Stimulated activated CD4-positive, alpha-beta T cell treated with anti-CD3 and anti-CD28 coated beads, Interleukin-15, amount 100 ng/mL, for 24 hours (primary cell): ENCODE data around the gene GPR142.
"Not testable (repeated sequence)": the region's sequence is repeated elsewhere in the genome, so short reads cannot be mapped to it uniquely, and the experiment has no call there.

ENCODE experiments used
- DNase-seq: peaks from one replicate; pipeline ENCODE4 v3.0.0-alpha.2; 2020

The GPR142 gene

DNA sequence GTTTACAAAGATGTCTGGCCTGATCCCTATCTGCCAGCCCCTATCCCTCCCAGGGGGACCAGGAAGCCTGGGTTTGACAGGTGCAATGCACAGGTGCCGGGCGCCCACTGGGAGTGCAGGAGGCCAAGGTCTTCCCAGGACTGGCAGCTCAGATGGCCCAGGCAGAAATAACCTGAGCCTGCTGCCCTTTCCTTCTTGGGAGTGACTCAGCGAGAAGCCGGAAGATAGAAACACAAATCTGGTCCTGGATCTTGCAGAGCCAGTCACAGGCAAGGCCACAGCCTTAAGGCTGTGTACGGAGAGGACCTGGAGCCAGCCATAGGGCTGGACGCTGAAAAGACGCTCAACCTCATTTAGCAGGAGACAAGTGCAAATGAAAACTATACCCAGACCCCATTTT lies 27.7 kb downstream of the GPR142 start:
- DNase-seq = no peak

- DNase-seq = no peak
Observed at GRCh38 chr17:74396567-74396966, 29.3 kb downstream of the GPR142 start.

DNA sequence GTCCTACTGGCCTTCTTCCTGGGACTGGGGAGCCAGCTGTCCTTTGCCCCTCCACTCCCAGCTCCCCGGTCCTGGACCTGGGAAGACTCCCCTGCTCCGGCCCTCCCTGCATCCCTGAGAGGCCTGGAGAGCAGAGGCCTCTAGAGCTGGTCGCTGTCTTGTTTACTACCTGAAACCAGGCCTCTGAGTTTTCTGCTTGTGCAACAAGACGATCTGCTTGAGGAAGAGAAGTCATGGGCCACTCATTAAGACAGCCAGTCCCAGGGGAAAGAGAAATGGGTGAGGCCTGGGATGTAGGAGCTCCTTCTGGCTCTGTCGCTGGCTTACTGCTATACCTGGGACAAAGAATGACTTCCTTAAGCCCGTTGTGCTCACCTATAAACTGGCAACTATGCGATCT lies 34.7 kb downstream of the GPR142 start:
- no peak for DNase-seq

GRCh38 chr17:74403512-74404137 lies 36.3 kb downstream of the GPR142 start:
- no peak for DNase-seq

GRCh38 chr17:74404218-74404617 lies 36.9 kb downstream of the GPR142 start:
- DNase-seq = no peak

GRCh38 chr17:74404789-74405188 lies 37.5 kb downstream of the GPR142 start:
- no peak for DNase-seq

DNA sequence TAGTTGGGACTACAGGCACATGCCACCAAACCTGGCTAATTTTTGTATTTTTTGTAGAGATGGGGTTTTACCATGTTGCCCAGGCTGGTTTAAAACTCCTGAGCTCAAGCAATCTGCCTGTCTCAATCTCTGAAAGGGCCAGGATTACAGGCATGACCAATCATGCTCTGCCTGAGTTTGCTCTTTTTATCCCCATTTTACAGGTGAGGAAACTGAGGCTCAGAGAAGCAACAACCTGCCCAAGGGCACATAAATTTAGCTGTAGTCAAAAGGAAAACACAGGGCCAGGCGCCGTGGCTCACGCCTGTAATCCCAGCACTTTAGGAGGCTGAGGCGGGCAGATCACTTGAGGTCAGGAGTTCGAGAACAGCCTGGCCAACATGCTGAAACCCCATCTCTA lies 38.0 kb downstream of the GPR142 start:
- not testable (repeated sequence) for DNase-seq

DNA sequence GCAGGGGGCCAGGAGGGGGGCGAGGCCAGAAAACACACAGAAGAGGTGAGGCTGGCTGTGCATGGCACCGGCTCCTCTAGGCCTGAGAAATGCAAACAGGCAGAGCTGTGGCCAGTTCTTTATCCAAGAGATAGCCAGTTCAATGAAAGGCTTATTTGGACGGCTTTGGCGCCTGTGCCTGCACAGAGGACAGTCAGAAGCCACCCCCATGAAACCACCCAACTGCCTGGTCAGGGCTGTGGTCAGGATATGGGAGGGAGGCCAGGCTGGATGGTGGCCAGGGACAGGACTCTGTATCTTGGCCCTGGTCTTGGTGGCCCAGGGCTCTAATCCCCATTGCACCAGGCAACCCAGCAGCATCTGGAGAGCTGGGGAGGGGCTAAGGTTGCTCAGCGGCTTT lies 40.1 kb downstream of the GPR142 start:
- no peak for DNase-seq

- no peak for DNase-seq
Observed at GRCh38 chr17:74408262-74408661, 41.0 kb downstream of the GPR142 start.

- no peak for DNase-seq
Observed at GRCh38 chr17:74408815-74409214, 41.5 kb downstream of the GPR142 start.

DNA sequence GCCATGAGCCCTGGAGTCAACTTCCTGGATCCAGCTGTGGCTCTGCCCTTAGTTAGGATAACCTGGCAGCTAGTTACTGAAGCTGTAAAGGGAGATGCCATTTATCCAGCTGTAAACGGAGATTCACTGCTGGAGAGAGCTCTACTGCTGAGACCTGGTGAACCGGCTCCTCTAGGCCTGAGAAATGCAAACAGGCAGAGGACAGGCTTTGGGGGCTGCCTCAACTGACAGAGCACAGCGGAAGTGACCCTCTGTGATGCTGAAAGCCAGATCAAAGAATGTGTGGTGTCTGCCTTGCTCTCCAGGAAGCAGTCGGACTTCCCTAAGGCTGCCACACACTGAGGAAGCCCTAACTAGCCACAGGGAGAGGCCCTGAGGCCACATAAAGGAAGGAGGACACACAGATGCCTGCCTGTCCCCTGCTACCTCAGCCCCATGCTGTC lies 42.7 kb downstream of the GPR142 start:
- no peak for DNase-seq

- no peak for DNase-seq
Observed at GRCh38 chr17:74412581-74412980, 45.3 kb downstream of the GPR142 start.

- DNase-seq = no peak
Observed at GRCh38 chr17:74413491-74413890, 46.2 kb downstream of the GPR142 start.

DNA sequence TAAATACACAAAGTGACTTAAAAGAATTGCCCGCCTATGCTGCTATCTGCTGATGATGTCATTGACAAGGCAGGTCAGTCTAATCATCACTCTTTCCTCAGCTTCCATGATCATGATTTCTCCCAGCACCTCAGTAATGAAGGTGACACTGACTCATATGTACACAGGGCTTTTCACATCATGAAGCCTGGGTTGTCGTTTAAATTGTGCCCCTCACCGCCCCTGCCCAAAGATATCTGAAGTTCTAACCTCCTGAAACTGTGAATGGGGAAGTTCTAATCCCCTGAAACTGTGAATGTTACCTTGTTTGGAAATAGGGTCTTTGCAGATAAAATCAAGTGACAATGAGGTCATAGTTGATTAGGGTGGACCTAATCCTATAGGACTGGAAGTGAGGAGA lies 47.2 kb downstream of the GPR142 start:
- no peak for DNase-seq

- no peak for DNase-seq
Observed at GRCh38 chr17:74415608-74416396, 48.5 kb downstream of the GPR142 start.

DNA sequence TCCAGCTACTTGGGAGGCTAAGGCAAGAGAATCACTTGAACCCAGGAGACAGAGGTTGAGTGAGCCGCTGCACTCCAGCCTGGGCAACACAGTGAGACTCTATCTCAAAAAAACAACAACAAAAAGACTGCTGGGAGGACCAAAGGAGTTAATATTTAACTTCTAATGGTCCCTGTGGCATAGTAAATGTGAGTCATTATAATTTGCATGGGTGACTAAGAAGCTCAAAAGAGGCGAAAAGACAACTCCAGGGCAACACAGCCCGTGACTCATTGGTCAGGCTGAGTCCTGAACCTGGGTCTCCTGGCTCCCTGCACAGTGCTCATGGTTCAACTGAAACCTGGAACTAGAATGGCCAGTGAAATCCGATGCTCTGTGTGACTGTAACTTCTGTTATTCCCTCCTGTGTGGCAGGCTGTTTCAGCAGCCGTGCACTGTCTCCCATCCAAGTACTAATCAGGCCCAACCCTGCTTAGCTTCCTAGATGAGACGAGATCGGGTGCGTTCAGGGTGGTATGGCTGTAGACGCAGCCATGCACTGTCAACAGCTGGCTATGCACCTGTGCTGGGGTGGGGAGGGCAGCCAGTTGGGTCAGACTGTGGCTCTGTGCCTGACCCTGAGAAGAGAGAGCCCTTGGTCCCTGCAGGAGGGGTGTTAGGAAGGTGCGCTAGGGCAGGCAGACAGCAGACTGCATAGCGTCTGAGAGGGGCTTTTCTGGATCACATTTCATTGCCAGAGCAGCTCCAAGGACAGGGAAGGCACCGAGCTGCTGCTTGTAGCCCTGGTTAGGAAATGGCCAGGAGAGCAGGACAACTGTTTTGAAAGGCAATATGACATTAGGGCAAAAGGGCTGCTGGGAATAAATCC lies 50.1 kb downstream of the GPR142 start:
- peak; percentile 18 for DNase-seq

GRCh38 chr17:74419928-74420411 lies 52.7 kb downstream of the GPR142 start:
- no peak for DNase-seq
